ENCODE data around the gene TCN1. TPM values are rescaled to one million over a fixed set of nuclear protein-coding genes. Genes with fewer than 3 reads are reported as not detected.
A peak's percentile ranks its signal among the peaks of the same experiment; 100 is the strongest.

Gene TCN1
- total RNA-seq, 1 experiment from 2014 or later = not detected

DNA sequence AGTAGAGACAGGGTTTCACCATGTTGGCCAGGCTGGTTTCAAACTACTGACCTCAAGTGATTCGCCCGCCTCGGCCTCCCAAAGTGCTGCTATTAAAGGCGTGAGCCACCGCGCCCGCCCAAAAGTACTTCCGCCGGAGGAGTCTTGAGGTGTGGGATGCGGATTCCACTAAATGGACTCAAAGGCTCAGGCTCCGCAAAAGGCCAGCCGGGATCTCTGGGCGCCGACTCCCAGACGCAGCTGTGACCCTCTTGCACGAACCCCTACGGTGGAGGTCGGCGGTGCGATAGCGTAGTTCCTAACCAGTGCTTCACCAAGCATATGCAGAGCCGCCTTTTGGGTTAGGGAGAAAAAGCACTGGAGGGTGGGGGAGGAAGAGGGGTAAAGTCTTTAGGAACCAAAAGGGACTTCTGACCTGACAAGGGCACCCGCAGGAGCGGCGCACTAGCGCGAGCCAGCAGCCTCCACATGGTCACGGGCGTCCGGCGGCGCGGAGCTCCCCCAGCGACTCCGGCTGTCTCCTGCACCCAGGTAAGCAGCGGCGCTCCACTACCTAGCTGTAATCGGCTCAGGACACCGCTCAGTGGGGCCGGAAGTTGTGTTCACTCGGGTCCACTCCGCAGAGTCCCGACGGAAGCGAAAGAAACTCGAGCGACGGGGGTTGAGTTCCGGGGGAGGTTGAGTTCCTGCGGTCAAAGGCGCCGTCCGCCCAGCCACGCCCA, 55.9 kb downstream of the TCN1 start, which contains the start of gene MRPL16:
MRPL16 (minus strand) TSS at position 590 of the 722 bp plus-strand sequence; CDS start at position 470, 120 bp downstream.
- peak; percentile 82 for DNase-seq (ENCODE audit: low read depth)

DNA sequence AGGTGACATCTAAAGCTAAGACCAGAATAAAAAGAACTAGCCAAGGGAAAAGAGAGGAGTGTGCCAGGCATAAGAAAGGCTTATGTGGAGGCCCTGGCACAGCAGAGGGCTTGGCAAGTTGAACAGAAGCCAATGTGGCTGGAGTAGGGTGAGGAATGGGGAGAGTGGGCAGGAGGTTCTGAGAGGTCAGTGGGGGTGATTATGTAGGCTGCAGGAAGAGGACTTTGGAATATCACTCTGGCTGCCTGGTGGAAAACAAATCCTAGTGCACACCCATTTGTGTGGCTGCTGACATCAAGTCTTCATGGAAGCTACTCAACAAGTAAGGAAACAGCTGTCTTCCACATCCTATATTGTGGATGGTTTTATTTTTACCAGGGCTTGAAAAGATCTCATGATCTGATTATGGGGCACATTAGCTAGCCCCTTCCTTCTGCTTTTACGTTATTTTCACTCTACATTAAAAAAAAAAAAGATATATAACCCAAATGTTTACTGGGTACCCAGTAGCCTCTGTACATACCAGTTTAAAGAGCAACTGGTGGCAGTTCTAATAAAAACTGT, 59.2 kb downstream of the TCN1 start:
- no peak for DNase-seq (ENCODE audit: low read depth)

DNA sequence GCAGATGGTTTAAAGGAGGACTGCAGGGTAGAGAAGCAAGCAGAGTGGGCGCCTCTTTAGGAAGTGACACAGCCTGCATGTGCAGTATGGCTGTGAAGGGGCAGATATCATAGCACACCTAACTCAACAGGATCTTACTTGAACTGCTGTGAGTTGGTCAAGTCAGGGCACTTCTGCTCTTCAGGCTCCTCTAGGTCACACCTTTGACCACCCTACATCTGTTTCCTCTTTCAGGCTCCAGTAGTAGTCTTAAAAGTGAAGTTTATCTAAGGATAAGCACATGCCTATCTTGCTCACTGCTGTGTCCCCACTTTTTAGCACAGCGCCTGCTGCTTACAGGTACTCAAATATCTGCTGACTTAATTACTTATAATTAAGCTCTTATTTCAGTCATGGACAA, 62.2 kb downstream of the TCN1 start:
- no peak for DNase-seq (ENCODE audit: low read depth)

Other genes starting within 250 kb of the TCN1 start
- 21.3 and 23.1 TPM in 2 replicates for gene PATL1, start 197.4 kb downstream of the TCN1 start, total RNA-seq (2014; rRNA removed)
- gene OR10V1, start 152.6 kb downstream of the TCN1 start, total RNA-seq (2014; rRNA removed) = not detected in 2 replicates
- gene STX3, start 111.1 kb downstream of the TCN1 start, total RNA-seq (2014; rRNA removed) = 11.9 and 16.9 TPM in 2 replicates
- 39.6 and 48.0 TPM in 2 replicates for gene MRPL16, start 55.7 kb downstream of the TCN1 start, total RNA-seq (2014; rRNA removed)
- gene CBLIF, start 21.0 kb downstream of the TCN1 start, total RNA-seq (2014; rRNA removed) = not detected in 2 replicates
- not detected in 2 replicates for gene OOSP3, start 12.3 kb upstream of the TCN1 start, total RNA-seq (2014; rRNA removed)
- not detected in 2 replicates for gene OOSP1, start 71.9 kb upstream of the TCN1 start, total RNA-seq (2014; rRNA removed)
- gene OOSP4A, start 97.5 kb upstream of the TCN1 start, total RNA-seq (2014; rRNA removed) = not detected in 2 replicates
- gene OOSP4B, start 150.7 kb upstream of the TCN1 start, total RNA-seq (2014; rRNA removed) = not detected in 2 replicates
- gene OOSP2, start 173.9 kb upstream of the TCN1 start, total RNA-seq (2014; rRNA removed) = not detected in 2 replicates
- not detected in 2 replicates for gene MS4A3, start 190.2 kb upstream of the TCN1 start, total RNA-seq (2014; rRNA removed)
- not detected in 2 replicates for gene MS4A2, start 222.2 kb upstream of the TCN1 start, total RNA-seq (2014; rRNA removed)

All from LHCN-M2 (cell line).